ENCODE results near the gene CLEC2L.
A peak's percentile ranks its signal among the peaks of the same experiment; 100 is the strongest.
"Not testable (repeated sequence)": the region's sequence is repeated elsewhere in the genome, so short reads cannot be mapped to it uniquely, and the experiment has no call there.

Gene CLEC2L

GRCh38 chr7:139523968-139524815 lies 707 bp downstream of the CLEC2L start:
- DNase-seq (ENCODE audit: low spot score), result no peak

- DNase-seq (ENCODE audit: low spot score), result no peak
Measured at GRCh38 chr7:139525239-139525638, 1.8 kb downstream of the CLEC2L start.

GRCh38 chr7:139525750-139526149 lies 2.3 kb downstream of the CLEC2L start:
- no peak for DNase-seq (ENCODE audit: low spot score)

DNA sequence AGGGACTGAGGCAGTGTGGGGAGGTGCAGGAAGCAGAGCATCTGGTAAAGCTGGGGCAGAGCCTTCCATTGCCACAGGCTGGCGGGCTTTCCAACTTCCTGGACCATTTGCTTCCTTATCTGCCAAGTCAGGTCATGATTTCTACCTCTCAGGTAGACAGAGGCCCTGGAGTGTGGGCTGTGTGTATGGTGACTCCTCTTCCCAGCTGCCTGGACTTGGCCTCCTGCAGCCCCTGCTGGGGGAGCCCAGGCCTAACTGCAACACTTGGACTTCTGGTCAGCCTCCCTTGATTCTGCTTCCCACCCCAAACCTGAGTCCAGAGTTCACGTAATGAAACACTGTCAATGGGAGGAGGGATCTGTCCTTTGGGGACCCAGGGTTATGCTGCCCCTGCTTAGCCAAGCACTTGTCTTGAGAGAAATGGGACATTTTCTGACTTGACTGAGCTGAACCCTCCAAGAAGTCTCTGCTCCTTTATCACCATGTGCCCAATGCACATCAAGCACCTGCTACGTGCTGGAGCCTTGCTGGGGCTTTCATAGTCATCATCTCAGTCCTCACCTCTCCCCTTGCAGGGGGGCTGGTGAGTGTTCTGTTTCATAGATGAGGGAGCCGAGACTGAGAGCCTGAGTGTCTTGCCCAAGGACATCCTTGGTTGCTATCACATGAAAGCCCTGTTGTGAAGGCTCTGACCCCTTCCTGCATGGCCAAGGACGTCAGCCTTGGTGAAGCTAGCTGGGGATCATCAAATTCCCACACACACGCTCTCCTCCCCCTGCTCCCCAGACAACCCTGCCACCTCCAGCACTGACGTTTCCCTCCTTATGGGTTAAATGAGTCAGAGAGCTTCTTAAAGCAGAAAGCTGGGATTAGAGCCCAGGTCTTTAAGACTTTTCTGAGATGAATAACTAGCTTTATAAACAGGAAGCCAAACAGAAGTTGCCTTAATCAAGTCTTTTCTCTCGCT lies 3.4 kb downstream of the CLEC2L start:
- no peak for DNase-seq (ENCODE audit: low spot score)

DNA sequence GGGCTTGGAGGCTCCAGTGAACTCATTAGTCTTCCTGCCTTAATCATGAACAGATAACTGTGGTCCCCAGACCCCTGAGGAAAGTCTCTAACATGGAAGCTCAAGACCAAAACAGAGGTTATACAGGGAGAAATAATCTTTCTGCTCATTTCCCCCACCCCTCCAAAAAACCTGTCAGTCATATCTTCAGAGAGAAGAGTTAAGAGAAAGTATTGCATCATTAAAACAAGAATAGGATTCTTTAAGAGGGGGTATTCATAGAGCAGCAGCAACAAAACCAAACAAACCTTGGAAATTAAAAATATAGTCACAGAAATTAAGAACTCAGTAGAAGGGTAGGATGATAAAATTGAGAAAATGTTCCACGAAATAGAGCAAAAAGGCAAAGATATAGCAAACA lies 7.6 kb downstream of the CLEC2L start:
- DNase-seq (ENCODE audit: low spot score), result no peak

GRCh38 chr7:139532636-139533155 lies 9.2 kb downstream of the CLEC2L start:
- DNase-seq (ENCODE audit: low spot score), result no peak

- DNase-seq (ENCODE audit: low spot score), result no peak
Measured at GRCh38 chr7:139534096-139534495, 10.6 kb downstream of the CLEC2L start.

GRCh38 chr7:139534966-139535651 lies 11.6 kb downstream of the CLEC2L start:
- no peak for DNase-seq (ENCODE audit: low spot score)

GRCh38 chr7:139536152-139536551 lies 12.7 kb downstream of the CLEC2L start:
- DNase-seq (ENCODE audit: low spot score), result no peak

DNA sequence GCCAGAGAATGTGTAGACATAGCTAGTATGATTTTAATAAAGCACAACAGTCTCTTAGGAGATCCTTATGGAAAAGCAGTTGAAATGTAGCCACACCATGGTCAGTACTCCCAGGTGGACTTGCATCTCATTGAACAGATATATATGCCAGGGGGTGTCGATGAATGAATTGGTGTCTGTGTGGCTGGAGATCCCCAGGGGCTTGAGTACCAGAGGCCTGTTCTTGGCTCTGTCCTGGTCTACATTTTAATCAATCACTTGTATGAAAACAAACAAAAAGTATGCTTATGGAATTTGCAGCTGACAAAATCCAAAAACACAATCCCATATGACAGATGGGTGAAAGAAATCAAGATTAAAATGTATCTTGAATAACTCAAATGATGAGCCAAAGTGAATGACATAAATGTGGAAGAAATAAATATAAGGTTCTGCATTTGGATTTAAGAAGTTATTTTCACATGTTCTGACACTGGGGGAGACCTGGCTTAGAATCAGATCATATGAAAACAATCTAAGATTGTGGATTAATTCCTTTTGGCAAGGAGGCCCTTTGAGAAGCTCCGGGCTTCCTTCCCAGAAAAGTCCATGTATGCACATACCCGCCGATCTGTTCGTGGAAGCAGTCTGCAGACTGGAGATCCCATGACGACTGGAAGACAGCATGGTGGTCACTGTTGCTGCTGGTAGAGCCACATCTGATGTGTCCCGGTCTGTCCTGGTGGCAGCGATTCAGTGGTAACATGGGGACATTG lies 15.6 kb downstream of the CLEC2L start:
- no peak for DNase-seq (ENCODE audit: low spot score)

DNA sequence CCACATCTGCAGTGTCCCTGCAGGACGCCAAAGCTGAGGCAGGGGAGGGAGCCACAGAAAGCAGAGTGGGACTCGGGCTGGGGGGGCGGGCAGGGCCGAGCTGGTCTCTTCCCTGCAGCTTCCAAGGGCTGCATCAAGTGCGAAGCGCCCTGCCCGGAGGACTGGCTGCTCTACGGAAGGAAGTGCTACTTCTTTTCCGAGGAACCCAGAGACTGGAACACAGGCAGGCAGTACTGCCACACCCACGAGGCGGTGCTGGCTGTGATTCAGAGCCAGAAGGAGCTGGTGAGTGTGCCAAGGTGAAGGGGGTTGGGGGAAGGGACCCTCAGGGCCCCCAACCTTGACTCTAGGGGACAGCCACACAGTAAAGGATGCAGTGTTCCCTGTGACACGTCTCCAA lies 16.7 kb downstream of the CLEC2L start:
- no peak for DNase-seq (ENCODE audit: low spot score)

- DNase-seq (ENCODE audit: low spot score), result no peak
Measured at GRCh38 chr7:139541600-139542307, 18.3 kb downstream of the CLEC2L start.

- peak; percentile 90 for DNase-seq (ENCODE audit: low spot score)
Measured at GRCh38 chr7:139542308-139543151, 19.0 kb downstream of the CLEC2L start.

GRCh38 chr7:139543801-139544603 lies 20.5 kb downstream of the CLEC2L start:
- no peak for DNase-seq (ENCODE audit: low spot score)

DNA sequence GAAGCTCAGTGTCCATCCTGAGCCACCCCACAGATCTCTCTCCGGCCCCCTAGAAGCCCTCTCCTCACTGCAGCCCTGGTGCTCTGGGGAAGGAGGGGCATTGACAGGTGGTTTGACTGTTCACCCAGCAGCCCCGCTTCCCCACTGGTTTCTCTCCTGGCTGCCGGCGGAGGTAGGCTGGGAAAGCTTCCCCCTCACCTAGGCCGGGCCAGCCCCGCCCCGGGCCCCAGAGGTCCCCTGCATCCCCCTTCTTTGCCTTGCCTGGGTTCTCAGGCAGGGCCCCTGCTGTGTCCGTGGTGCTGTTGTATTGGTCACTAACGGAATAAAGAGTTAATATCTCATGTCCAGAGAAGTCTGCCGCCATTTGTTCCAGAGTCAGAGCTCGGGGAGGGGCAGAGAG lies 21.2 kb downstream of the CLEC2L start:
- DNase-seq (ENCODE audit: low spot score), result no peak

GRCh38 chr7:139548302-139549028 lies 25.0 kb downstream of the CLEC2L start:
- no peak for DNase-seq (ENCODE audit: low spot score)

DNA sequence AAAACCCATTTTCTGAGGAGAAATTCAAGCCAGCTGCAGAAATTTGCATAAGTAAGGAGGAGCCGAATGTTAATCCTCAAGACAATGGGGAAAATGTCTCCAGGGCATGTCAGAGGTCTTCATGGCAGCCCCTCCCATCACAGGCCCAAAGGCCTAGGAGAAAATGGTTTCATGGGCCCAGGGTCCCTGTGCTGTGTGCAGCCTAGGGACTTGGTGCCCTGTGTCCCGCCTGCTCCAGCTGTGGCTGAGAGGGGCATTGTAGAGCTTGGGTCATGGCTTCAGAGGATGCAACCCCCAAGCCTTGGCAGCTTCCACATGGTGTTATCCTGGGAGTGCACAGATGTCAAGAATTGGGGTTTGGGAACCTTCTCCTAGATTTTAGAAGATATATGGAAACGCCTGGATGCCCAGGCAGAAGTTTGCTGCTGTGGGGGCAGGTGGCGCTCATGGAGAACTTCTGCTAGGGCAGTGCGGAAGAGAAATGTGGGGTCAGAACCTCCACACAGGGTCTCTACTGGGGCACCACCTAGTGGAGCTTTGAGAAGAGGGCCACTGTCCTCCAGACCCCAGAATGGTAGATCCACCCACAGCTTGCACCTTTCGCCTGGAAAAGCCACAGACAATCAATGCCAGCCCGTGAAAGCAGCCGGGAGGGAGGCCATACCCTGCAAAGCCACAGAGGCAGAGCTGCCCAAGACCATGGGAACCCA lies 30.7 kb downstream of the CLEC2L start:
- not testable (repeated sequence) for DNase-seq (ENCODE audit: low spot score)
